ENCODE measurements around the gene HSD3B2. TPM values are rescaled to one million over a fixed set of nuclear protein-coding genes. Genes with fewer than 3 reads are reported as not detected.

The HSD3B2 gene
- total and polyA plus RNA-seq, 2 of the 8 experiments (the other 6 are each of a cell fraction or from before 2014, with no cell fraction given) = not detected

DNA sequence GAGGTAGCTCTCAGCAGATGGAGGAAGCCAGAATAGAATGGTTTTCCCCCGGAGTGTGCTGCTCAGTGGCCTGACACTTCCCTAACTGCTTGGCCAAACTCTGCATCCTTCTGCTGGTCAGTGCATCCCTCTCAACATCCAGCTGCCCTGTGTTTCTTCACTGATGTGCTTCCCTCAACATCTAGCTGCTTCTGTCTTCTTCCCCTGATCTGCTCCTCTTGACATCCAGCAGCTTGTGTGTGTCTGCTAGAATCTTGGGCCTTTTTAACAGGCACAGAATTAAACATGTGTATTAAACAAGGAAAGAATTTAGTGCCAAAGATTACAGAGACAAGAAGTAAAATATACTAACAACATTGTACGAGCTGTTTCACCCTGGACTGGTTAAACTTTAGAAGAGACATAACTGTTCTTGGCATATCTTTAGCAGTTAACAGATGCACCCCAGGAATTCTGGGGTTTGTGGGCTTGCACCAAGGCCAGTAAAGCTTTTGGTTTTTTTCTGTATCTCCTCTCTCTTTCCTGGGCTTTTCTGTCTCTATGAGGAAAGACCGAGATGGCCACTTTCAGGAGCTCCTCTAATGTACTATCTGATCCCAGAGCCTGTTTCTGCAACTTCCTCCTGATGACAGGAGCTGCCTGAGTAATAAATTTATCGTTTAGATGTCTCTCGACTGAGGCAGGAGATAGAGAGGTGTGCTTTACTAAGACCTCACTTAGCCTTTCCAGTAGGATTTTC is 57.3 kb downstream of the HSD3B2 start:
- Histone ChIP-seq H3K14ac (ENCODE audit: insufficient read length) (no peak overlapping the region), H3K18ac (ENCODE audit: extremely low read depth, low read length) (no peak overlapping the region), H2BK120ac (replicated peaks; ENCODE audit: low read depth, low read length) (no peak overlapping the region), H3K56ac (replicated peaks; ENCODE audit: insufficient read length, low read depth, low read length) (no peak overlapping the region), H3K4me2 (ENCODE audit: insufficient read depth in 1 of 2, low read depth in 2 of 2, low read length in 2 of 2) (no peak overlapping the region), H3K9ac (replicated peaks in 1 of 4; ENCODE audit: extremely low read depth in 1 of 4, low read depth in 3 of 4, low read length in 3 of 4) (no peak overlapping the region), H2BK5ac (ENCODE audit: low read depth, low read length) (no peak overlapping the region), H2AFZ (ENCODE audit: low read length) (no peak overlapping the region), H3K36me3 (ENCODE audit: control insufficient read depth in 2 of 4, insufficient read depth in 4 of 4, low read length in 3 of 4) (no peaks in the 10 kb centered on the region), H4K5ac (ENCODE audit: insufficient read length, low read depth, low read length) (no peak overlapping the region), H3K4ac (replicated peaks; ENCODE audit: insufficient read length, low read depth, low read length) (no peak overlapping the region), H3K27ac (ENCODE audit: low read depth, low read length) (no peak overlapping the region), H4K20me1 (replicated peaks in 1 of 2; ENCODE audit: control insufficient read depth in 1 of 2, insufficient read depth in 2 of 2, low read length in 2 of 2) (no peaks in the 10 kb centered on the region), H2BK12ac (ENCODE audit: low read depth, low read length) (no peak overlapping the region), H3K79me2 (ENCODE audit: control insufficient read depth in 1 of 2, insufficient read depth in 2 of 2, low read length in 2 of 2) (no peaks in the 10 kb centered on the region), H3K23ac (ENCODE audit: insufficient read length) (no peak overlapping the region), H3K79me1 (ENCODE audit: low read depth, low read length) (no peaks in the 10 kb centered on the region), H4K91ac (replicated peaks; ENCODE audit: insufficient read length, low read length) (no peak overlapping the region), H3K27me3 (replicated peaks in 1 of 4; ENCODE audit: control insufficient read depth in 3 of 4, extremely low read depth in 1 of 4, insufficient read depth in 3 of 4, low read length in 3 of 4) (peaks cover 0 to 2% (median 0%) of the 10 kb centered on the region in 4 experiments; a peak in 1 of 7 replicates), H3K4me3 (ENCODE audit: extremely low read depth in 1 of 4, insufficient read depth in 2 of 4, low read depth in 3 of 4, low read length in 4 of 4) (no peak overlapping the region), H3K9me3 (ENCODE audit: insufficient read depth in 2 of 2, low read depth in 1 of 2, low read length in 1 of 2) (no peaks in the 10 kb centered on the region), H2BK15ac (ENCODE audit: low read length) (no peak overlapping the region), H2BK20ac (ENCODE audit: low read length) (no peak overlapping the region), H4K8ac (ENCODE audit: extremely low read depth, insufficient read depth, low read length) (no peak overlapping the region), H2AK5ac (ENCODE audit: low read depth, low read length) (no peak overlapping the region), H3K23me2 (ENCODE audit: low read depth, low read length) (no peaks in the 10 kb centered on the region), H3K4me1 (replicated peaks in 1 of 4; ENCODE audit: control insufficient read depth in 3 of 4, insufficient read depth in 4 of 4, low read length in 3 of 4) (peaks cover 0 to 3% (median 3%) of the 10 kb centered on the region in 4 experiments; a peak in 4 of 7 replicates)
- TF ChIP-seq RNF2 (IDR thresholded peaks at IDR 0.05; ENCODE audit: borderline replicate concordance, low read depth, low read length, missing control alignments, poor library complexity, severe bottlenecking) (no peak), CTBP2 (IDR thresholded peaks at IDR 0.05; ENCODE audit: borderline replicate concordance, insufficient read depth, insufficient read length, low read length) (no peak), KDM5A (IDR thresholded peaks at IDR 0.05; ENCODE audit: low read length) (no peak)
- 90% methylated on average over 5 of the region's 5 CpGs; no CpG with 5 or more reads in 1 of the 2 experiments for WGBS, 2 experiments (ENCODE audit: extremely low coverage in 1 of 2, insufficient coverage in 1 of 2, insufficient read length in 1 of 2, insufficient replicate concordance in 2 of 2, low coverage in 1 of 2, low lambda C conversion rate in 2 of 2, missing lambda C conversion rate in 1 of 2)
- ChIA-PET POLR2A (ENCODE audit: partially characterized antibody) (no interaction called here), CTCF (ENCODE audit: partially characterized antibody) (interaction anchor here (0.7 to 3.2 kb wide), 13 partner anchors 9 to 197 kb away, joined by 3 to 10 read pairs (median 4); no protein-coding TSS in a partner anchor)
- DNase-seq (ENCODE audit: low read depth in 1 of 2, low spot score in 2 of 2) = peak in 1 of 2 experiments; percentile 17
- no peak for FAIRE-seq

Measured in H1 (cell line).